ENCODE measurements around the gene MAP2.

DNA sequence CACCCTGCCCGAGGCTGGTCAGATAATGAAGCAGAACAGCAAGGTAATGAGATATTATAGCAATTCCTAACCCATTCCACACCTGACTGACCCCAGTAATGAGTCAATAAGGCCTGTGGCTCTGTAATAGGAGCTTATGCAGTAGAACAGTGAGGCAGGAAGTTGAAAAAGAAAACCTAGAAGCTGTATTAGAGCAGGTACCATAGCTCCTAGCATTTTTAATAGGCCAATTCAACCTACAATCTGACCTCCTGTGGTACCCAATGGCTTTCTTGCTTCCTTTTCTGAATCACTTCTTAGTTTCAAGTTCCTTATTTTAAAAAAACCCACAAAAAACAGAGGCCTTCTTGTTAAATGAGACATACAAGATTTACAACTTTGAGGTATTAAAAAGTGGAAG lies 43.6 kb upstream of the MAP2 start:
- TF ChIP-seq, protein P1, sequence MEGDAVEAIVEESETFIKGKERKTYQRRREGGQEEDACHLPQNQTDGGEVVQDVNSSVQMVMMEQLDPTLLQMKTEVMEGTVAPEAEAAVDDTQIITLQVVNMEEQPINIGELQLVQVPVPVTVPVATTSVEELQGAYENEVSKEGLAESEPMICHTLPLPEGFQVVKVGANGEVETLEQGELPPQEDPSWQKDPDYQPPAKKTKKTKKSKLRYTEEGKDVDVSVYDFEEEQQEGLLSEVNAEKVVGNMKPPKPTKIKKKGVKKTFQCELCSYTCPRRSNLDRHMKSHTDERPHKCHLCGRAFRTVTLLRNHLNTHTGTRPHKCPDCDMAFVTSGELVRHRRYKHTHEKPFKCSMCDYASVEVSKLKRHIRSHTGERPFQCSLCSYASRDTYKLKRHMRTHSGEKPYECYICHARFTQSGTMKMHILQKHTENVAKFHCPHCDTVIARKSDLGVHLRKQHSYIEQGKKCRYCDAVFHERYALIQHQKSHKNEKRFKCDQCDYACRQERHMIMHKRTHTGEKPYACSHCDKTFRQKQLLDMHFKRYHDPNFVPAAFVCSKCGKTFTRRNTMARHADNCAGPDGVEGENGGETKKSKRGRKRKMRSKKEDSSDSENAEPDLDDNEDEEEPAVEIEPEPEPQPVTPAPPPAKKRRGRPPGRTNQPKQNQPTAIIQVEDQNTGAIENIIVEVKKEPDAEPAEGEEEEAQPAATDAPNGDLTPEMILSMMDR (conservative IDR thresholded peaks at IDR 0.05; ENCODE audit: low read length): no peak
- TF ChIP-seq EZH2phosphoT487 (IDR thresholded peaks at IDR 0.05; ENCODE audit: borderline replicate concordance, low read depth, low read length): no peak

All from OCI-LY7 (cell line).